Thoracic aorta (tissue), 2 donors: Measurements from ENCODE around the gene SIX2. TPM values are rescaled to one million over a fixed set of nuclear protein-coding genes. Genes with fewer than 3 reads are reported as not detected.

Experiments
- ATAC-seq: fragments of 150-250 bp; one replicate; pipeline ENCODE4 v1.8.0; 2017; ENCODE audit warnings: low read depth; ENCODE audit not compliant: insufficient number of reproducible peaks, low FRiP score
- DNase-seq: peaks from one replicate; pipeline ENCODE4 v3.0.0-alpha.2; 2020; ENCODE audit warnings: low spot score
- H3K27ac ChIP-seq, 2 donors: fragments of 200-600 bp; sonication (generic); 1 replicate in 1 of 2; 2 replicates in 1 of 2; pipeline ENCODE4 v1.5.1; 2016; ENCODE audit warnings: mild to moderate bottlenecking in 2 of 2, moderate library complexity in 2 of 2
- H3K27me3 ChIP-seq: fragments of 200-600 bp; sonication (generic); replicated peaks from 2 replicates; pipeline ENCODE4 v1.6.0; 2016; ENCODE audit warnings: mild to moderate bottlenecking; ENCODE audit not compliant: insufficient read depth
- H3K36me3 ChIP-seq: fragments of 200-600 bp; sonication (generic); one replicate; pipeline ENCODE4 v1.5.1; 2016
- H3K4me1 ChIP-seq, 2 donors: fragments of 200-600 bp; sonication (generic); 1 replicate in 1 of 2; 2 replicates in 1 of 2; pipeline versions ENCODE4 v1.5.1 to v1.6.0; 2016; ENCODE audit warnings: low read depth in 2 of 2, mild to moderate bottlenecking in 1 of 2; ENCODE audit not compliant: control insufficient read depth in 1 of 2
- H3K4me3 ChIP-seq: fragments of 200-600 bp; sonication (generic); 2 replicates; pipeline ENCODE4 v1.5.1; 2016; ENCODE audit warnings: mild to moderate bottlenecking
- H3K9me3 ChIP-seq: fragments of 200-600 bp; sonication (generic); 2 replicates; pipeline ENCODE4 v1.5.1; 2016
- total RNA-seq, 2 donors: library from RNA; depleted of rRNA; stranded (reverse); fragments of >200 nt; gene quantifications; one replicate each; pipeline versions ENCODE4 v1.1.0 to v1.2.3, GENCODE V29; 2016
- TF ChIP-seq, protein P1 (sequence below): fragments of 200-600 bp; sonication (generic); IDR thresholded peaks from one replicate; pipeline ENCODE4 v1.5.1; 2019; ENCODE audit warnings: antibody characterized with exemption

SIX2 gene
- total RNA-seq, 2 donors from 2014 or later: 6.6 to 13.5 TPM

DNA sequence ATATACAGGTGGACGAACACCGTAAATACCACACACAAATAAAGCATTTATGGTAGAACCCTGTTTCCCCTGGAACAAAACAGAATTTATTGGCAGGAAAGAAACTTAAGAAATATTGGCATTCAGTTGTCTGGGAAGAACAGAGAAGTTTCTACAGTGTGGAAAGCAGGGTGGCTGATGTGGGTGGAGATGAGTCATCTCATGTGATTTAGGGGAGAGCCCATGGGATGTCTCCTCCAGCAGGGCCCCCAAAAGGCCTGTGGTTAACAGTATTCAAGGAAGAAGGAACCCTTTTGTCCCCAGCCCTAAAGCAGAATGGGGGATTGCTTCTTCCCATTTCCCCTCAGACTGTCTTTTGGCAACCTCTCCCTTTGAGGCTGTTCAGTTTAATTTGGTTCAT, 43.6 kb downstream of the SIX2 start:
- Histone ChIP-seq H3K4me1 (no peaks in the 10 kb centered on the region), H3K27ac (no peak overlapping the region), H3K4me3 (no peak overlapping the region), H3K36me3 (no peaks in the 10 kb centered on the region), H3K27me3 (no peaks in the 10 kb centered on the region), H3K9me3 (no peaks in the 10 kb centered on the region)
- no peak for DNase-seq
- TF ChIP-seq, protein P1, sequence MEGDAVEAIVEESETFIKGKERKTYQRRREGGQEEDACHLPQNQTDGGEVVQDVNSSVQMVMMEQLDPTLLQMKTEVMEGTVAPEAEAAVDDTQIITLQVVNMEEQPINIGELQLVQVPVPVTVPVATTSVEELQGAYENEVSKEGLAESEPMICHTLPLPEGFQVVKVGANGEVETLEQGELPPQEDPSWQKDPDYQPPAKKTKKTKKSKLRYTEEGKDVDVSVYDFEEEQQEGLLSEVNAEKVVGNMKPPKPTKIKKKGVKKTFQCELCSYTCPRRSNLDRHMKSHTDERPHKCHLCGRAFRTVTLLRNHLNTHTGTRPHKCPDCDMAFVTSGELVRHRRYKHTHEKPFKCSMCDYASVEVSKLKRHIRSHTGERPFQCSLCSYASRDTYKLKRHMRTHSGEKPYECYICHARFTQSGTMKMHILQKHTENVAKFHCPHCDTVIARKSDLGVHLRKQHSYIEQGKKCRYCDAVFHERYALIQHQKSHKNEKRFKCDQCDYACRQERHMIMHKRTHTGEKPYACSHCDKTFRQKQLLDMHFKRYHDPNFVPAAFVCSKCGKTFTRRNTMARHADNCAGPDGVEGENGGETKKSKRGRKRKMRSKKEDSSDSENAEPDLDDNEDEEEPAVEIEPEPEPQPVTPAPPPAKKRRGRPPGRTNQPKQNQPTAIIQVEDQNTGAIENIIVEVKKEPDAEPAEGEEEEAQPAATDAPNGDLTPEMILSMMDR: no peak
- ATAC-seq: no peak

DNA sequence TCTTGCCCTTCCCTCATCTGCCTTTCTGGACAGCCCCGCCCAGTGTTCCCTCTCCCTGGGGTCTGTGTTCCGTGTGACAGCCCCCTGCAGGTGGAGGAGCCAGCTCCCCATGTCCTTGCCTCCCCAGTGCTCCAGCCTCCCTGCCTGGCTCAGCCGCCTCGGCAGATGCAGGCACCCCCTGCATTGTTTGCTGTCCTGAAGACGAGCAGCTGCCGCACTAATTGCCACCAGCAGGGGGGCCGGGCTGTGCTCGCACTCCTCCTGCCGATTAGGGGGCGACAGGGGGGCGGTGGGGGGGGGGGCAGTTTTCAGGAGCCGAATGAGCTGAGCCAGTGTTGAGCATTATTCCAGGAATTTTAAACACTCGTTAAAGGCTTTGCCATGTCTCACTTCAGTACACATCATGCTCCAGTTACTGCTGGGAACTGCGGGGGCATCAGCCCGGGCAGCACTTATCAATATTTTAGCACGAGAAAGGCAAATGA, 44.5 kb downstream of the SIX2 start:
- no peaks in the 10 kb centered on the region for H3K4me1 ChIP-seq
- H3K27me3 ChIP-seq: no peaks in the 10 kb centered on the region
- TF ChIP-seq, protein P1: no peak
- H3K36me3 ChIP-seq: no peaks in the 10 kb centered on the region
- no peaks in the 10 kb centered on the region for H3K9me3 ChIP-seq
- DNase-seq (no peak), ATAC-seq (no peak)
- no peak overlapping the region for H3K27ac ChIP-seq
- no peak overlapping the region for H3K4me3 ChIP-seq

DNA sequence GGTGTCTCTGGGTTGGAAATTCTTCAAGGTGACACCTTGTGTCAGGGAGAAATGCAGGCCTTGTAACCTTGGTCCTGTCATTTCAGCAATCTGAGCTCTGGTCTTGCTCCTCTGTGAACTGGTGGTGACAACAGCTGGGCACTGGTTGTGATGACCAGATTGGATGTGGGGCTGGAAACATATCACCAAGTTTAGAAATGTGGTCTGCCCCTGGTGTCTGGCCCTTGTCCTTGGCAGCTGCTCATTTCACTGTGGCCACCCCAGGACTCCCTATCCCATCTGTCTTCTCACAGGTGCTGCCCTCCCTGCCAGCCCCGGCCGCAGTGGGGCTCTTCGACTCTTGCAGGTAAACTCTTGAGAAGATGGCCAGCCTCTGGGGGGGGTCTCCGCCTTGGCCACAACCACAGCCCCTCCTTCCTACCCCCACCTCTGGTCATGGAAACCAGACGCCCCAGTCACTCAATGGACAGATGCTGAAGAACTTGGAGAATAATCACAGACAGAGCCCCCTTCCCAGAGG, 47.0 kb downstream of the SIX2 start:
- Histone ChIP-seq H3K9me3 (no peaks in the 10 kb centered on the region), H3K4me1 (no peaks in the 10 kb centered on the region), H3K27me3 (no peaks in the 10 kb centered on the region), H3K4me3 (no peak overlapping the region), H3K27ac (no peak overlapping the region), H3K36me3 (no peaks in the 10 kb centered on the region)
- DNase-seq: no peak
- TF ChIP-seq, protein P1: no peak
- no peak for ATAC-seq

DNA sequence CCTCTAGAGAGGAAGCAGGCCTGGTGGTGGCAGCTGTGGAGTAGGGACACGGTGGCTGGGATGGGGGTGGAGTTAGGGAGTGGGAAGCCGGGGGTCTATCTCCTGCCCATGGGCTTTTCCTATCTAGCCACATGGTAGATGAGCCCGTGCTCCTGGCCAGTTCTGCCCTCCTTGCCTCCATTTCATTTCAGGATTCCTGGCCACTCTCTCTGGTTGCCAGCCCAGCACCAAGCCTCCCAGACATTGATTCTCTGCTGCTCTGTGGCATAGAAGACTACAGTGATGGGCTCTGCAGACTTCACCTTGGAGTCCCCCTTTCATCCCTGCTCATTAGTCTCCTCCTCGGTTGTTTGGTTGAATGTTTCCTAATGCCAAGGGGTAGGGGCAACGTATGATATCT, 48.4 kb downstream of the SIX2 start:
- DNase-seq (no peak), ATAC-seq (no peak)
- H3K27ac ChIP-seq: no peak overlapping the region
- H3K9me3 ChIP-seq: no peaks in the 10 kb centered on the region
- no peaks in the 10 kb centered on the region for H3K27me3 ChIP-seq
- H3K36me3 ChIP-seq: no peaks in the 10 kb centered on the region
- H3K4me3 ChIP-seq: no peak overlapping the region
- TF ChIP-seq, protein P1: no peak
- H3K4me1 ChIP-seq: no peaks in the 10 kb centered on the region

- H3K4me3 ChIP-seq: no peak overlapping the region
- TF ChIP-seq, protein P1: no peak
- no peaks in the 10 kb centered on the region for H3K27me3 ChIP-seq
- H3K36me3 ChIP-seq: no peaks in the 10 kb centered on the region
- H3K27ac ChIP-seq: no peak overlapping the region
- H3K4me1 ChIP-seq: peaks cover 6 to 7% of the 10 kb centered on the region in 2 donors
- DNase-seq (no peak), ATAC-seq (no peak)
- no peaks in the 10 kb centered on the region for H3K9me3 ChIP-seq
Measured at GRCh38 chr2:44959855-44960254, 49.4 kb downstream of the SIX2 start.
